ENCODE data around the gene SLCO4A1. TPM values are rescaled to one million over a fixed set of nuclear protein-coding genes. Genes with fewer than 3 reads are reported as not detected.

SLCO4A1 gene
- total and polyA plus RNA-seq, 11 donors, result 1.00 to 54.0 (median 11.5) TPM

DNA sequence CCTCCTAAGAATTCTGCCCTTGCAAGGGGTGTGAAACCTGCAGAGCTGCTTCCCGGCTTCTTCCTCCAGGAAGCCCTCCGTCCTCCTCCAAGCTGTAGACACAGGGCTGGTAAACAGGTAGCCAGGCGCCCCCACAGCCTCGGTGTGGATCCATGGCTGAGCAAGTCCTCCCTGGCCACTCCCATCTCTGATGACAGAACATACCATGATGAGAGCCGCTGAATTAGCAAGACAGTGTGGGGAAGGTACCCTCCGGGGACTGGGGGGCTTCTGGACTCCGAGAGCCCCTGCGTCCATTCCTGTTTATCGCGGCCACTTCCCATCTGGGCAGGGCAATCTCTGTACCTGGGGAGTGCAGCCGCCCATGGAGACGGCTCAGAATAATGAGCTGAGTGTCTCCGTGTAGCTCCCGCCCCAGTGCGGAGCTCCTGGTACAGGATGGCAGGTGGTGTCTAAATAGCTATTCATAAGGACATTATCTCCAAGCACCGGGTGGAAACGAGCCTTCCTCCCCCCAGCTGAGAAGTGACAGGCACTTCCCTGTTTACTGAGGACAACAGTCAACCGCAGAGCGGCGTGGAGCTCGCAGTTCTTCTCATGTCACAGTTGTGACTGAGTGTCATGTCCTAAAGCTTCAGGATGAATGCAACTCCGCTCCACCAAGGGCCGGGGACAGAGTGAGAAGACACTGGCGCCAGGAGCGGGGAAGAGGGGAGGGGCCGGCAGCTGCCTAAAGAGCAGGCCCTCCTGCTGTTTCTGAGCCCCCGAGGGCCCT is 43.7 kb downstream of the SLCO4A1 start:
- ATAC-seq, result peak in 3 of 4 donors; percentile 40 to 71 (median 47)
- peaks cover 0 to 55% (median 10%) of the 10 kb centered on the region in 9 donors for H3K27me3 ChIP-seq
- TF ChIP-seq, protein P1, sequence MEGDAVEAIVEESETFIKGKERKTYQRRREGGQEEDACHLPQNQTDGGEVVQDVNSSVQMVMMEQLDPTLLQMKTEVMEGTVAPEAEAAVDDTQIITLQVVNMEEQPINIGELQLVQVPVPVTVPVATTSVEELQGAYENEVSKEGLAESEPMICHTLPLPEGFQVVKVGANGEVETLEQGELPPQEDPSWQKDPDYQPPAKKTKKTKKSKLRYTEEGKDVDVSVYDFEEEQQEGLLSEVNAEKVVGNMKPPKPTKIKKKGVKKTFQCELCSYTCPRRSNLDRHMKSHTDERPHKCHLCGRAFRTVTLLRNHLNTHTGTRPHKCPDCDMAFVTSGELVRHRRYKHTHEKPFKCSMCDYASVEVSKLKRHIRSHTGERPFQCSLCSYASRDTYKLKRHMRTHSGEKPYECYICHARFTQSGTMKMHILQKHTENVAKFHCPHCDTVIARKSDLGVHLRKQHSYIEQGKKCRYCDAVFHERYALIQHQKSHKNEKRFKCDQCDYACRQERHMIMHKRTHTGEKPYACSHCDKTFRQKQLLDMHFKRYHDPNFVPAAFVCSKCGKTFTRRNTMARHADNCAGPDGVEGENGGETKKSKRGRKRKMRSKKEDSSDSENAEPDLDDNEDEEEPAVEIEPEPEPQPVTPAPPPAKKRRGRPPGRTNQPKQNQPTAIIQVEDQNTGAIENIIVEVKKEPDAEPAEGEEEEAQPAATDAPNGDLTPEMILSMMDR (IDR thresholded peaks at IDR 0.05), result no peak
- peak overlapping the region in 1 of 12 donors; percentile 17 for H3K4me3 ChIP-seq
- no peak overlapping the region for H3K27ac ChIP-seq
- peaks cover 0 to 12% (median 0%) of the 10 kb centered on the region in 12 donors for H3K4me1 ChIP-seq
- intact Hi-C loops (cut with DNase I), result no loop called here
- H3K36me3 ChIP-seq, result no peaks in the 10 kb centered on the region
- 23 to 41% (median 28%) methylated on average over 18 to 27 of the region's 27 CpGs for WGBS, 4 donors
- H3K9me3 ChIP-seq, result no peaks in the 10 kb centered on the region
- DNase-seq, result no peak

DNA sequence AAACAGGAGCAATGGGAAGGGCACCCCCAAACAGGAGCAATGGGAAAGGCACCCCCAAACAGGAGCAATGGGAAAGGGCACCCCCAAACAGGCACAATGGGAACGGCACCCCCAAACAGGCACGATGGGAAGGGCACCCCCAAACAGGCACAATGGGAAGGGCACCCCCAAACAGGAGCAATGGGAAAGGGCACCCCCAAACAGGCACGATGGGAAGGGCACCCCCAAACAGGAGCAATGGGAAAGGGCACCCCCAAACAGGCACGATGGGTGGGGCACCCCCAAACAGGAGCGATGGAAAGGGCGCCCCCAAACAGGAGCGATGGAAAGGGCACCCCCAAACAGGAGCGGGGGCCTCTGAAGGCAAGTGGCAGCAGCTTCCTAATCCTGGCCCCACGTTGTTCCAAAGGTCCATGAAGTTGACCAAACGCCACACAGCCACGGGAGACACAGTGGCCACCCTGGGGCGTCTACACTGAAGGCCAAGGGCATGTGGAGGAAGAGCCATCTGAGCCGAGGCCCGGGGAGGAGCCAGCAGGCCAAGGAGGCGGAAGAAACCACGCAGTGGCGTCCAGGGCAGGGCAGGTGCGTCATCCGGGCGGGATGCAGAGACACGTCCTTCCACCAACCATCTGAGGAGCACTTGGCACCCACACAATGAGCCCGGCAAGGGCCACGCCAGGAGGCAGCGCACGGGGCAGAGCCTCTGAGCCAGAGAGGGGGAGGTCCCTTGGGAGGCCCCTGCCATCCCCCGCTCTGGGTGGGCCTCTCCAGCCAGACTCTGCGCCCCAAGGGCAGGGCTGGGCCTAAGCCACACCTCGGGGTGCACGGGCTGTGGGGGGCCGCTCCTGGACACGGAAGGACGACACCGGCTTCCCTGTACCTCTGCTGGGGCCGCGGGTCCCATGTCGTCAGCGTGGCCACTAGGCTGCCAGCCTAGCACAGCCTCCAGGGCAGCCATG is 44.8 kb downstream of the SLCO4A1 start:
- ATAC-seq (no peak), DNase-seq (no peak)
- no peak overlapping the region for H3K27ac ChIP-seq
- H3K27me3 ChIP-seq, result peaks cover 0 to 48% (median 10%) of the 10 kb centered on the region in 9 donors
- peaks cover 0 to 12% (median 0%) of the 10 kb centered on the region in 12 donors for H3K4me1 ChIP-seq
- no peaks in the 10 kb centered on the region for H3K9me3 ChIP-seq
- no peak overlapping the region for H3K4me3 ChIP-seq
- no peaks in the 10 kb centered on the region for H3K36me3 ChIP-seq
- WGBS, 4 donors, result 91 to 94% (median 92%) methylated on average over 32 to 37 of the region's 37 CpGs
- no peak for TF ChIP-seq POLR2A (IDR thresholded peaks at IDR 0.05)
- intact Hi-C loops (cut with DNase I), result no loop called here

DNA sequence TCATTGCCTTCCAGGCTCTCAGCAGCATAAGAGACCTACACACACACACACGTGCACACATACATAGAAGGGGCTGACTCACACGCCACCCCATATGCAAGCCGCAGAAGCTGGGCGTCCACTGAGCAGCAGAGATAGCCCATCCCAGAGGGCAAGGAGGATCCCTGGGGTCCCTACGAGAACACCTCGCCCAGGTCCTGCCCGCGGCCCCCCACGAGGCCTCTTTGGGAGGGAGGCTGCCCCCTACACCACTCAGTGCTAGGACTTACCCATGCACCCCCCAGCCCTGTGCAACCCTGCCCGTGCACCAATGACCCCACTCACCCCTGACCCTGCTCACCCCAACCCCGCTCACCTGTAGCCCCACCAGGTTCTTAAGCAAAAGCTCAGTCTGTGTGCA is 45.8 kb downstream of the SLCO4A1 start:
- intact Hi-C loops (cut with DNase I), result no loop called here
- Histone ChIP-seq H3K9me3 (no peaks in the 10 kb centered on the region), H3K27ac (no peak overlapping the region), H3K4me3 (no peak overlapping the region), H3K27me3 (peaks cover 0 to 45% (median 9%) of the 10 kb centered on the region in 9 donors), H3K4me1 (peaks cover 0 to 12% (median 0%) of the 10 kb centered on the region in 12 donors), H3K36me3 (no peaks in the 10 kb centered on the region)
- TF ChIP-seq, protein P1 (IDR thresholded peaks at IDR 0.05), result no peak
- TF ChIP-seq POLR2A (IDR thresholded peaks at IDR 0.05), result no peak
- ATAC-seq, result no peak
- DNase-seq, result no peak
- WGBS, 4 donors, result 95 to 98% (median 96%) methylated on average over 9 to 11 of the region's 11 CpGs

DNA sequence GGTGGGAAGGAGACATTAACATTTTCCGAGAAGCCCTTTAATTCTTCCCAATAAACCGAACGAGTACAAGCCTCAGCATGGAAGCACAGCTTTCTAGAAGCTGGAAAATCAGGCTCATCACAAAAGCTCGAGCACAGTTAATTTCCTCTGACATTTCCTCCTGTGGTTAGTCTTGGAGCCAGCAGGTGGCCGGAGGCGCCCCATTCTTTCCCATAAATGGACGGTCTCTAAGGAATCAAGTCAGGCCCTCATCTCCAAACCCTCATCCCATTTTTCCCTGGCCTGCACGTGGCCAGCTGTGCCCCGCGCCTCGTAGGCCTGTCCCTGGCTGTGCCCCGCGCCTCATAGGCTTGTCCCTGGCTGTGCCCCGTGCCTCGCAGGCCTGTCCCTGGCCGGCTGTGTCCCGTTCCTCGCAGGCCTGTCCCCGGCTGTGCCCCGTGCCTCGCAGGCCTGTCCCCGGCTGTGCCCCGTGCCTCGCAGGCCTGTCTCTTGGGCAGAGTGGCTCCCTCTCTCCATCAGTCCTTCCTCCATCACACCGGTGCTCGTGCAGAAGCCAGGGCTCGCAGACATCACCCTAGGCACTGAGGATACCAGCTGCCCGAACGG is 46.7 kb downstream of the SLCO4A1 start:
- 78 to 83% (median 81%) methylated on average over 29 of the region's 29 CpGs for WGBS, 4 donors
- intact Hi-C loops (cut with DNase I), result no loop called here
- Histone ChIP-seq H3K4me3 (no peak overlapping the region), H3K27me3 (peaks cover 0 to 50% (median 13%) of the 10 kb centered on the region in 9 donors), H3K36me3 (no peaks in the 10 kb centered on the region), H3K9me3 (no peaks in the 10 kb centered on the region), H3K27ac (no peak overlapping the region), H3K4me1 (peaks cover 0 to 12% (median 0%) of the 10 kb centered on the region in 12 donors)
- DNase-seq (no peak), ATAC-seq (no peak)
- TF ChIP-seq POLR2A (IDR thresholded peaks at IDR 0.05), result no peak
- TF ChIP-seq, protein P1 (IDR thresholded peaks at IDR 0.05), result peak in 4 of 12 donors; percentile 8 to 16 (median 12)
